Urinary bladder (tissue), 4 donors: ENCODE data around the gene GNPTAB. TPM values are rescaled to one million over a fixed set of nuclear protein-coding genes. Genes with fewer than 3 reads are reported as not detected.

Experiments used
- DNase-seq: peaks from one replicate; pipeline ENCODE4 v3.0.0-alpha.2; 2015; ENCODE audit errors: extremely low spot score
- H3K27ac ChIP-seq: one replicate; pipeline ENCODE4 v1.5.1; 2013; ENCODE audit warnings: low read depth, mild to moderate bottlenecking, moderate library complexity
- H3K36me3 ChIP-seq: one replicate; pipeline ENCODE4 v1.6.1; 2013; ENCODE audit warnings: mild to moderate bottlenecking, moderate library complexity; ENCODE audit not compliant: insufficient read depth
- H3K4me1 ChIP-seq: one replicate; pipeline ENCODE4 v1.6.1; 2013; ENCODE audit warnings: mild to moderate bottlenecking, moderate library complexity; ENCODE audit not compliant: insufficient read depth
- H3K4me3 ChIP-seq: one replicate; pipeline ENCODE4 v1.5.1; 2013; ENCODE audit warnings: low read depth, low read length
- WGBS: extraction: QIAGEN DNeasy Blood & Tissue Kit; methylation state at CpG from one replicate; pipeline ENCODE4 v1.1.7; 2013; 5-methylcytosine and 5-hydroxymethylcytosine counted together
- polyA plus RNA-seq: library from polyadenylated mRNA; stranded (reverse); fragments of 200-250 nt; gene quantifications from one replicate; pipeline ENCODE4 v1.2.3, GENCODE V29; 2013
- small RNA-seq: library from RNA; depleted of rRNA; stranded (forward); fragments of <200 nt; gene quantifications from one replicate; pipeline ENCODE3, GENCODE V24; 2014
- total RNA-seq: library from RNA; depleted of rRNA; stranded (reverse); fragments of >200 nt; gene quantifications from one replicate; pipeline ENCODE4 v1.2.3, GENCODE V29; 2014
- donor health status: healthy with polysubstance abuse.
- donor health status: healthy.

GNPTAB gene
- total and polyA plus RNA-seq, 2 donors, result 15.2 to 59.3 TPM

DNA sequence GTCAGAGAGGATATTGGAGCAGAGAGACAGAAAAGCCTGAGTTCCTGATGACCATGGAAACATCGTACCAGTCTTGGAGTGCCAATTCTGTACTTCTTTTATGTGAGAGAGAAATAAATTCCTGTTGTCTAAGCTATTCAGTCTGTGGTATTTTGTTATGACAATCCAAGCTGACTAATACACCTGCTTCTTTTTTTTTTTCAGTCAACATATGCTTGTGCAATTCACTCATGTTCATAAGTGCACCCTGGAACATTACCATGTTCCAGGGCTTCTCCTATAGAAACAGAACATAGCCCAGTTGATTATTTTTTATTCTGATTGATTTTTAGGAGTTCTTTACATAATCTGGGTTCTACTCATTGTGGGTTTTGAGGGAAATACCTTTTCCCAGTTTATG, 135.1 kb downstream of the GNPTAB start:
- H3K4me1 ChIP-seq, result peaks cover 1% of the 10 kb centered on the region
- no peak for DNase-seq
- no peak overlapping the region for H3K4me3 ChIP-seq
- H3K36me3 ChIP-seq, result no peaks in the 10 kb centered on the region
- no peak overlapping the region for H3K27ac ChIP-seq
- whole genome bisulfite sequencing, result 80% methylated on average over 1 of the region's 1 CpG

Small RNA genes within 50 kb of the gene (small RNA-seq; reads per million reads assigned to genes)
- gene RNA5SP368 (not detected), gene RNA5SP369 (not detected), gene RNU6-101P (not detected), gene RNU6-1183P (not detected), gene RNU6-172P (not detected), gene RNY1P16 (not detected)

Other genes with a start within 250 kb of the GNPTAB start
- 85.2 TPM for gene MYBPC1, start 236.0 kb downstream of the GNPTAB start, total RNA-seq
- 0.10 TPM for gene MYBPC1, start 236.0 kb downstream of the GNPTAB start, polyA plus RNA-seq
- gene CHPT1, start 133.3 kb downstream of the GNPTAB start, total RNA-seq, result 42.1 TPM
- 41.4 TPM for gene CHPT1, start 133.3 kb downstream of the GNPTAB start, polyA plus RNA-seq
- gene SYCP3, start 91.5 kb downstream of the GNPTAB start, total RNA-seq, result 0.21 TPM
- gene SYCP3, start 91.5 kb downstream of the GNPTAB start, polyA plus RNA-seq, result 0.10 TPM
- gene DRAM1, start 46.6 kb upstream of the GNPTAB start, total RNA-seq, result 14.0 TPM
- 19.4 TPM for gene DRAM1, start 46.6 kb upstream of the GNPTAB start, polyA plus RNA-seq
- gene WASHC3, start 231.0 kb upstream of the GNPTAB start, total RNA-seq, result 82.1 TPM
- gene WASHC3, start 231.0 kb upstream of the GNPTAB start, polyA plus RNA-seq, result 70.4 TPM